ENCODE measurements around the gene ALMS1. TPM values are rescaled to one million over a fixed set of nuclear protein-coding genes. Genes with fewer than 3 reads are reported as not detected.

The ALMS1 gene, protein sequence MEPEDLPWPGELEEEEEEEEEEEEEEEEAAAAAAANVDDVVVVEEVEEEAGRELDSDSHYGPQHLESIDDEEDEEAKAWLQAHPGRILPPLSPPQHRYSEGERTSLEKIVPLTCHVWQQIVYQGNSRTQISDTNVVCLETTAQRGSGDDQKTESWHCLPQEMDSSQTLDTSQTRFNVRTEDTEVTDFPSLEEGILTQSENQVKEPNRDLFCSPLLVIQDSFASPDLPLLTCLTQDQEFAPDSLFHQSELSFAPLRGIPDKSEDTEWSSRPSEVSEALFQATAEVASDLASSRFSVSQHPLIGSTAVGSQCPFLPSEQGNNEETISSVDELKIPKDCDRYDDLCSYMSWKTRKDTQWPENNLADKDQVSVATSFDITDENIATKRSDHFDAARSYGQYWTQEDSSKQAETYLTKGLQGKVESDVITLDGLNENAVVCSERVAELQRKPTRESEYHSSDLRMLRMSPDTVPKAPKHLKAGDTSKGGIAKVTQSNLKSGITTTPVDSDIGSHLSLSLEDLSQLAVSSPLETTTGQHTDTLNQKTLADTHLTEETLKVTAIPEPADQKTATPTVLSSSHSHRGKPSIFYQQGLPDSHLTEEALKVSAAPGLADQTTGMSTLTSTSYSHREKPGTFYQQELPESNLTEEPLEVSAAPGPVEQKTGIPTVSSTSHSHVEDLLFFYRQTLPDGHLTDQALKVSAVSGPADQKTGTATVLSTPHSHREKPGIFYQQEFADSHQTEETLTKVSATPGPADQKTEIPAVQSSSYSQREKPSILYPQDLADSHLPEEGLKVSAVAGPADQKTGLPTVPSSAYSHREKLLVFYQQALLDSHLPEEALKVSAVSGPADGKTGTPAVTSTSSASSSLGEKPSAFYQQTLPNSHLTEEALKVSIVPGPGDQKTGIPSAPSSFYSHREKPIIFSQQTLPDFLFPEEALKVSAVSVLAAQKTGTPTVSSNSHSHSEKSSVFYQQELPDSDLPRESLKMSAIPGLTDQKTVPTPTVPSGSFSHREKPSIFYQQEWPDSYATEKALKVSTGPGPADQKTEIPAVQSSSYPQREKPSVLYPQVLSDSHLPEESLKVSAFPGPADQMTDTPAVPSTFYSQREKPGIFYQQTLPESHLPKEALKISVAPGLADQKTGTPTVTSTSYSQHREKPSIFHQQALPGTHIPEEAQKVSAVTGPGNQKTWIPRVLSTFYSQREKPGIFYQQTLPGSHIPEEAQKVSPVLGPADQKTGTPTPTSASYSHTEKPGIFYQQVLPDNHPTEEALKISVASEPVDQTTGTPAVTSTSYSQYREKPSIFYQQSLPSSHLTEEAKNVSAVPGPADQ (N-terminal part only)
- total RNA-seq (ENCODE audit: low replicate concordance): 4.7 and 10.4 TPM in 2 replicates

DNA sequence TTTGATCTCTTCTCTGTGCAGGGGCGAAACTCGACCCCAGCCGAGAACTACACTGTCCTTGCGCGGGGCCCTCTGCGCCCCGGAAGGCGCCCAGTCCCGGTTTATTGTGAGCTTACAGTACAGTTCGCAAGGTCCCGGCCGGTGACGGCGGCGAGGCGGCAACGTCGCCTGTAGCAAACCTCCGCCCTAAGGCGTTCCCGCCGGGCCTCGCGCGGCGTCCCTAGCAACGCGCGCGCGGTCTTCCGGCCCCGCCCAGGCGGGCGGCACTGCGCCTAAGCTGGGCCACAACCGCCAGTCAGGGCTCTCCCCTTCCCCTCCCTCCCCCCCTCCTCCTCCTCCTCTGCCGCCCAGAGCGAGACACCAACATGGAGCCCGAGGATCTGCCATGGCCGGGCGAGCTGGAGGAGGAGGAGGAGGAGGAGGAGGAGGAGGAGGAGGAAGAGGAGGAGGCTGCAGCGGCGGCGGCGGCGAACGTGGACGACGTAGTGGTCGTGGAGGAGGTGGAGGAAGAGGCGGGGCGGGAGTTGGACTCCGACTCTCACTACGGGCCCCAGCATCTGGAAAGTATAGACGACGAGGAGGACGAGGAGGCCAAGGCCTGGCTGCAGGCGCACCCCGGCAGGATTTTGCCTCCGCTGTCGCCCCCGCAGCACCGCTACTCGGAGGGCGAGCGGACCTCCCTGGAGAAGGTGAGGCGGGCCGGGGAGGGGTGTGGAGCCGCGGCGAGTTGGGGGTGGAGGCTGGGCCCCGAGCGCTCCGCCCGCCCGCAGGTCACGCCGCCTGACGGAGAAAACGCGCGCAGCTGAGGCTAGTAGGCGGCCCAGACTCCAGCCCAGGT lies at the start of gene ALMS1:
Gene ALMS1 (plus strand): TSS at position 333 of the 838 bp plus-strand sequence. CDS start 33 bp downstream, at position 366.

DNA sequence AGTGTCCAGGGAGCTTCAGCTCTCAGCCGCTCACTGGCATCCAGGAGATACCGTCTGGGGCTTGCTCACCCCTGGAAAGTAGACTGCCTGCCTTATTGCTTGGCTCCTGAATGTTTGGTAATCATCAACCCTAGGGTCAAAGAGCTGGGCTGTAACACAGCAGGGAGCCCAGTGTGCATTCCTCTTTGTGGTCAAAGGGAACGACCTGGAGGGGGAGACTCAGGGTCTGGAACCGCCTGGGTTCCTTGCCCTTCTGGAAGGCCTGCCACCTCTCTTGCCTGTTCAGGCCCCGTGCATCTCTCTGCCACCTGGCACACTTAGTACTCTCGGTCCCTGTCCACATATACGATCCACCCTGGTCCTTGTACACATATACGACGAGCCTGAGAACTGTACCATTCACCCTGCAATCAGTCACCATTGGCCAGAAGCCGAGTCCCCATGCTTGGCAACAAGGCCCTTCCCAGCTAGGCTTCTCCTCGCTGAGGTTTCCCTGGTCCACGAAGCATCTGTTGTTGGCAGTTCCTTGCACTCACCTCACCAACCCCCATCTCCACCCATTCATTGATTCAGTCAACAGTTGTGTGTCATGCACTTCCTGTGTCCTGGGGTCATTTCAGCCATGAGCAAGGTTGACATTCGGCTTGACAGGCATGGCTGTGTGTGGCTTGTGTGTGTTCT lies 256.8 kb downstream of the ALMS1 start, which contains the start of gene NAT8:
Gene NAT8 (minus strand): TSS at position 85 of the 681 bp plus-strand sequence. CDS start 794 bp downstream, outside the sequence.

Other genes with a start within 250 kb of the ALMS1 start
- not detected in 2 replicates for gene NOTO, start 183.3 kb upstream of the ALMS1 start, total RNA-seq (ENCODE audit: low replicate concordance)
- gene SMYD5, start 171.6 kb upstream of the ALMS1 start, total RNA-seq (ENCODE audit: low replicate concordance): 15.0 and 20.5 TPM in 2 replicates
- gene PRADC1, start 152.6 kb upstream of the ALMS1 start, total RNA-seq (ENCODE audit: low replicate concordance): 10.3 and 20.5 TPM in 2 replicates
- gene CCT7, start 151.5 kb upstream of the ALMS1 start, total RNA-seq (ENCODE audit: low replicate concordance): 294 and 401 TPM in 2 replicates
- 0.23 and 0.70 TPM in 2 replicates for gene FBXO41, start 101.4 kb upstream of the ALMS1 start, total RNA-seq (ENCODE audit: low replicate concordance)
- gene EGR4, start 92.3 kb upstream of the ALMS1 start, total RNA-seq (ENCODE audit: low replicate concordance): not detected in 2 replicates

Data from smooth muscle cell of the coronary artery (primary cell).